Effector memory CD8-positive, alpha-beta T cell (primary cell): ENCODE results near the gene CPNE5.

Experiments used
- ATAC-seq: fragments of 150-1000 bp; cut with Tn5 transposase; replicated peaks from 2 replicates; pipeline ENCODE4 v1.10.0; 2021; ENCODE audit warnings: mild to moderate bottlenecking, moderate library complexity
- DNase-seq, 3 experiments: peaks; one replicate each; pipeline ENCODE4 v3.0.0; 2021
- H3K27ac Mint-ChIP-seq, 2 donors: one replicate each; pipeline ENCODE4 v1.8.0; 2022; ENCODE audit warnings: mild to moderate bottlenecking in 2 of 2, mixed read lengths in 2 of 2, moderate library complexity in 2 of 2
- H3K27me3 Mint-ChIP-seq, 2 donors: one replicate each; pipeline ENCODE4 v1.8.0; 2022; ENCODE audit warnings: mixed read lengths in 2 of 2
- H3K36me3 Mint-ChIP-seq: one replicate; pipeline ENCODE4 v1.8.0; 2022; ENCODE audit warnings: mild to moderate bottlenecking, moderate library complexity, mixed read lengths; ENCODE audit not compliant: insufficient read depth
- H3K4me1 Mint-ChIP-seq, 2 donors: one replicate each; pipeline ENCODE4 v1.8.0; 2022; ENCODE audit warnings: low read depth in 2 of 2, mixed read lengths in 2 of 2
- H3K4me3 Mint-ChIP-seq, 2 donors: one replicate each; pipeline ENCODE4 v1.8.0; 2022; ENCODE audit warnings: mild to moderate bottlenecking in 2 of 2, mixed read lengths in 2 of 2, moderate library complexity in 2 of 2
- H3K9me3 Mint-ChIP-seq, 2 donors: one replicate each; pipeline ENCODE4 v1.8.0; 2022; ENCODE audit warnings: mixed read lengths in 2 of 2

The CPNE5 gene

DNA sequence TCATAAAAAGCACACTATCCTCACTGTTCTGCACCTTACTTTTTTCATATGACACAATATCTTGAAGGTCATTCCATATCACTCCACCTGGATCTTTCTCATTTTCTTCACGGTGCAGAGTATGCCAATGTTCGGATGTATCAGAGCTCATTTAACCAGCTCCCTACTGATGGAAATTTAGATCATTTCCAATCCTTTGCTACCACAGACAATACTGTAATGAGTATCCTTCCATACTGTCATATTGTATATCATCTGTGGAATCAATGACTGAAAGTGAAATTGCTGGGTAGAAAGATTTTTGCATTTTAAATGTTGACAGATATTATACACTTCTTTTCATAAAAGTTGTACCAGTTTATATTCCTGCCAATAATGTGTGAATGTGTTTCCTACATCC, 143.8 kb downstream of the CPNE5 start:
- Mint-ChIP-seq H3K36me3 (peaks cover 3% of the 10 kb centered on the region), H3K4me3 (no peak overlapping the region), H3K27me3 (peaks cover 0 to 12% of the 10 kb centered on the region in 2 donors), H3K9me3 (no peaks in the 10 kb centered on the region), H3K4me1 (peaks cover 9 to 25% of the 10 kb centered on the region in 2 donors), H3K27ac (no peak overlapping the region)
- DNase-seq, result no peak
- ATAC-seq, result no peak

DNA sequence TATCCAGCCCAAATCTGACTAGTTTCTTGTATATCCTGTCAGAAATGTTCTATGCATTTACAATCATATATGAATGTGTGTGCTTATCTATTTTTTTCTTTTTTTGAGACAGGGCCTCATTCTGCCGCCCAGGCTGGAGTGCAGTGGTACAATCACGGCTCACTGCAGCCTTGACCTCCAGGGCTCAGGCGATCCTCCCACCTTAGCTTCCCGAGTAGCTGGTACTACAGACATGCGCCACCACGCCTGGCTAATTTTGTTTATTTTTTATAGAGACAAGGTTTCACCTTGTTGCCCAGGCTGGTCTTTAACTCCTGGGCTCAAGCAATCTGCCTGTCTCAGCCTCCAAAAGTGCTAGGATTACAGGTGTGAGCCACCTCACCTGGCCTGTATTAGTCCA, 144.6 kb downstream of the CPNE5 start:
- ATAC-seq, result no peak
- no peak for DNase-seq
- H3K36me3 Mint-ChIP-seq, result peaks cover 4% of the 10 kb centered on the region
- no peak overlapping the region for H3K27ac Mint-ChIP-seq
- peaks cover 9 to 25% of the 10 kb centered on the region in 2 donors for H3K4me1 Mint-ChIP-seq
- peaks cover 0 to 12% of the 10 kb centered on the region in 2 donors for H3K27me3 Mint-ChIP-seq
- no peaks in the 10 kb centered on the region for H3K9me3 Mint-ChIP-seq
- H3K4me3 Mint-ChIP-seq, result no peak overlapping the region

DNA sequence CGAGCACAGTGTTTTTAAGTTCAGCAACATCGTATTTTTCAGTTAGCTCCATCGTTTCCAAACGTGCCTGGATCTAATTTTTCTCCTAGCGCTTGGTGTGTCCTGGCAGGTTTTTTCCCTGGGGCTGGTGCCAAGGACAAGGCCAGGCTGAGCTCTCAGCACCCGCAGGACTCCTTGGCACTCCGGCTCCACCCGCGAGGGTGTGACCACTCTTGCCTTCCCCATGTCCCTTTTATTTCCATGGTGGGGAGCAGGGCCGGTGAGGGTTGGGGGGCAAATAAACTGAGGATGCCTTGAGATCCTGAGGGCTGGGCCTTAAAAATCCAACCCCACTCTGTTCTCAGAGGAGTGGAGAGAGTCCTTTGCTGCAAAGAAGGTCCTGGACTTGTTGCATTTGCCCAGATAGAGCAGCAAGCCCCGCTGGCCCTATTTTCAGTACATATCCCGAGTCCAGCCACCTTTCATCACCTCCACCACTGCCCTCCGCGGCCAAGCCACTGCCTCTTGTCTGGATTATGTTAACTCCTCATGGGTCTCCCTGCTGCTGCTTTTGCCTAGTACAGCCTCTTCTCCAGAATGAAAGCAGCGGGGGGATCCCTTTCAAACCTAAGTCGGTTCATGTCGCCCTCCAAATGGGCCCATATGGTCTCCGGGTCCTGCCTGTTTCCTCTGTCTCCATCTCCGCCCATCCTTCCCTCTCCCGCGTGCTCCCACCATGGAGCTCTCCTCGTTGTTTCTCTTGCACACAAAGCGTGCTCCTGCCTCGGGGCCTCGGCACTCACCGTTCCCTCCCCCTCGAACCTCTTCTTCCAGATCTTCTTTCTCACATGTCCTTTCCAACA, 146.2 kb downstream of the CPNE5 start:
- ATAC-seq (no peak), DNase-seq (no peak)
- Mint-ChIP-seq H3K4me1 (peaks cover 9 to 22% of the 10 kb centered on the region in 2 donors), H3K4me3 (no peak overlapping the region), H3K27ac (peak overlapping the region; percentile 42 to 81), H3K27me3 (peaks cover 0 to under 1% of the 10 kb centered on the region in 2 donors), H3K36me3 (peaks cover 12% of the 10 kb centered on the region), H3K9me3 (no peaks in the 10 kb centered on the region)

DNA sequence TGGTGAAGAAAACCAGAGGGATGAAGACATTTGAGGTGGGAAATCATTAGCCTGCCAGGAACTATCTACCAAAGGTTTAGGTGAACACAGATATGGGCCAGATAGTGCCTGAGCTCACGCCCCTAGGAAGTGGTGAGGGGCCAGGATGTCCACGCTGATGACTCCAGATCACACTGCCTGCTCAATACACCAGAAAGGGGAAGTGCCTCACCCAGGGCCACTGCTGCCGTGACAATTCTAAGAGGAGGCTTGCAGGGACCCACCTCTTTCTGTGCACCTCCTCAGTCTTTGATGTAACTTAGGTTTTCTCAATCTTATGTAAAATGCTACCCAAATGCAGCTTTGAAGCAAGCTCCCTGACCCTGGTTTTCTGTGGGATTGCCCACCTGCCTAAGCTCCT, 147.0 kb downstream of the CPNE5 start:
- Mint-ChIP-seq H3K9me3 (no peaks in the 10 kb centered on the region), H3K4me3 (no peak overlapping the region), H3K36me3 (peaks cover 19% of the 10 kb centered on the region), H3K27ac (peak overlapping the region; percentile 42 to 81), H3K27me3 (no peaks in the 10 kb centered on the region), H3K4me1 (peaks cover 9 to 18% of the 10 kb centered on the region in 2 donors)
- DNase-seq (peak in 1 of 3 experiments; percentile 16), ATAC-seq (peak; percentile 83)

DNA sequence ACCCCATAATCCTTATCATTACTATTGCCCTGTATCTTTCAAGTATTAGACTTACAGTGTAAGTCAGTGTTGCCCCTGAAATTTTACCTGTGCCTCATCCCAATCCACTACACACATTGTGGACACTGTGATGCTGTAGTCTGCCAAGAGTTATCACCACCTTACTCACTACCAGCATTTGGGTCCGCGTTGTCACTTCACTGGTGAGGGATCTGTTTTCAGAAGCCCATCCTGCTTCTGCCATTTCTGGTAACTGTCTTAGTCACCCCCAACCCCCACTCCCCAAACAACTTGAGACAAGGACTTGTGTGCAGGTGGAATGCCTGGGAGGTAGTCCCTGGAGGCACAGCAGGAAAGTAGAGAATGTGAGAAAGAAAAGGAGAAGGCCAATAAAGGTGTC, 147.6 kb downstream of the CPNE5 start:
- DNase-seq (no peak), ATAC-seq (no peak)
- Mint-ChIP-seq H3K36me3 (peaks cover 19% of the 10 kb centered on the region), H3K4me3 (no peak overlapping the region), H3K9me3 (no peaks in the 10 kb centered on the region), H3K27me3 (no peaks in the 10 kb centered on the region), H3K27ac (peak overlapping the region in 1 of 2 donors; percentile 81), H3K4me1 (peaks cover 9 to 18% of the 10 kb centered on the region in 2 donors)

DNA sequence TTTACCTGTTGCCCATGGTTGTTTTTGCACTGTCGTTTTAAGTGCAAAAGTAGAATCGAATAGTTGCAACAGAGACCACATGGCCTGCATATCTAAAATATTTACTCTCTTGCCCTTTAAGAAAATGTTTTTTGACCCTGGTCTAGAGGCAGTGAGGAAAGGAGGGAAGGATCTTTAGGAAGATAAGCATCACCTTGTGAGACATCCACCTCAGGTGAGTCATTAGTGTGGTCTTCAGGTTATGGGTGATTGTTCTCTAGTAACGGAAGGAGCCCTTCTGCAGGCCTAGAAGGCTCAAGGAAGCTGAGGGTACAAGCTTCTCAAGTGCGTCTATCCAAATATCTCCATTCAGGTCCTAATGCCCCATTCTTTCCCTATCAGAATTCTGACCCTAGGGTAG, 148.2 kb downstream of the CPNE5 start:
- Mint-ChIP-seq H3K36me3 (peaks cover 25% of the 10 kb centered on the region), H3K9me3 (no peaks in the 10 kb centered on the region), H3K4me3 (no peak overlapping the region), H3K27ac (peak overlapping the region in 1 of 2 donors; percentile 66), H3K27me3 (no peaks in the 10 kb centered on the region), H3K4me1 (peaks cover 9 to 18% of the 10 kb centered on the region in 2 donors)
- DNase-seq (no peak), ATAC-seq (peak; percentile 20)
